ENCODE results near the gene DLL1.

The DLL1 gene

GRCh38 chr6:170317076-170317475 lies 26.2 kb upstream of the DLL1 start:
- Histone ChIP-seq H2AK5ac (ENCODE audit: low read length) (no peak overlapping the region), H3K4me3 (ENCODE audit: low read depth, low read length) (no peak overlapping the region), H4K91ac (ENCODE audit: low read depth, low read length) (no peak overlapping the region), H3K27ac (ENCODE audit: low read depth, low read length) (no peak overlapping the region), H3K14ac (ENCODE audit: low read length) (no peak overlapping the region), H4K8ac (ENCODE audit: low read depth, low read length) (no peak overlapping the region), H2BK12ac (ENCODE audit: low read length) (no peak overlapping the region), H3K4ac (ENCODE audit: low read depth, low read length) (no peak overlapping the region), H3K36me3 (ENCODE audit: control insufficient read depth in 1 of 2, insufficient read depth in 2 of 2, low read length in 2 of 2) (peaks cover 6 to 16% of the 10 kb centered on the region in 2 experiments), H3K79me2 (ENCODE audit: control insufficient read depth, insufficient read depth, low read length, poor library complexity) (peaks cover 3% of the 10 kb centered on the region), H2AFZ (ENCODE audit: insufficient read depth, low read length, poor library complexity) (no peak overlapping the region), H2BK120ac (ENCODE audit: insufficient read depth, low read length, poor library complexity) (no peak overlapping the region), H3K9me3 (ENCODE audit: insufficient read depth, low read depth, low read length) (no peaks in the 10 kb centered on the region), H3K79me1 (ENCODE audit: low read length) (no peaks in the 10 kb centered on the region), H3K9ac (ENCODE audit: low read length) (no peak overlapping the region), H3K4me1 (ENCODE audit: control insufficient read depth in 1 of 2, insufficient read depth in 2 of 2, low read length in 2 of 2) (peaks cover 2 to 5% of the 10 kb centered on the region in 2 experiments), H4K12ac (ENCODE audit: low read depth, low read length) (no peak overlapping the region), H3K4me2 (ENCODE audit: low read length) (no peak overlapping the region), H3K23ac (ENCODE audit: low read length) (no peak overlapping the region), H3K18ac (ENCODE audit: low read length) (no peak overlapping the region), H2BK5ac (ENCODE audit: low read depth, low read length, poor library complexity) (no peak overlapping the region), H3K27me3 (ENCODE audit: insufficient read depth, low read length) (no peaks in the 10 kb centered on the region)
- no CpG with 5 or more reads among the region's 1 CpG for WGBS (ENCODE audit: extremely low coverage, insufficient coverage, insufficient read length)
- peak in 1 of 2 donors; percentile 31 for DNase-seq

- WGBS (ENCODE audit: extremely low coverage, insufficient coverage, insufficient read length): no CpG with 5 or more reads among the region's 4 CpGs
- Histone ChIP-seq H3K9me3 (ENCODE audit: insufficient read depth, low read depth, low read length) (no peaks in the 10 kb centered on the region), H2BK120ac (ENCODE audit: insufficient read depth, low read length, poor library complexity) (no peak overlapping the region)
These were observed 25.2 kb upstream of the DLL1 start for GRCh38 chr6:170316071-170316470.

GRCh38 chr6:170314983-170315382 lies 24.1 kb upstream of the DLL1 start:
- Histone ChIP-seq H2BK12ac (ENCODE audit: low read length) (no peak overlapping the region), H3K9me3 (ENCODE audit: insufficient read depth, low read depth, low read length) (no peaks in the 10 kb centered on the region), H3K18ac (ENCODE audit: low read length) (peak overlapping the region; percentile 61), H2BK120ac (ENCODE audit: insufficient read depth, low read length, poor library complexity) (no peak overlapping the region), H3K9ac (ENCODE audit: low read length) (no peak overlapping the region), H2AK5ac (ENCODE audit: low read length) (no peak overlapping the region), H3K14ac (ENCODE audit: low read length) (no peak overlapping the region), H3K23ac (ENCODE audit: low read length) (no peak overlapping the region), H3K36me3 (ENCODE audit: control insufficient read depth in 1 of 2, insufficient read depth in 2 of 2, low read length in 2 of 2) (peaks cover 2 to 15% of the 10 kb centered on the region in 2 experiments), H3K4me2 (ENCODE audit: low read length) (no peak overlapping the region), H4K91ac (ENCODE audit: low read depth, low read length) (no peak overlapping the region), H4K8ac (ENCODE audit: low read depth, low read length) (no peak overlapping the region), H3K4me1 (ENCODE audit: control insufficient read depth in 1 of 2, insufficient read depth in 2 of 2, low read length in 2 of 2) (peaks cover 2 to 5% of the 10 kb centered on the region in 2 experiments), H2BK5ac (ENCODE audit: low read depth, low read length, poor library complexity) (no peak overlapping the region), H3K79me2 (ENCODE audit: control insufficient read depth, insufficient read depth, low read length, poor library complexity) (peaks cover 3% of the 10 kb centered on the region), H3K27ac (ENCODE audit: low read depth, low read length) (no peak overlapping the region), H3K27me3 (ENCODE audit: insufficient read depth, low read length) (no peaks in the 10 kb centered on the region), H2AFZ (ENCODE audit: insufficient read depth, low read length, poor library complexity) (no peak overlapping the region), H3K4me3 (ENCODE audit: low read depth, low read length) (no peak overlapping the region), H3K79me1 (ENCODE audit: low read length) (no peaks in the 10 kb centered on the region), H3K4ac (ENCODE audit: low read depth, low read length) (peak overlapping the region; percentile 37), H4K12ac (ENCODE audit: low read depth, low read length) (no peak overlapping the region)
- WGBS (ENCODE audit: extremely low coverage, insufficient coverage, insufficient read length): no CpG with 5 or more reads among the region's 5 CpGs
- DNase-seq: no peak

More at GRCh38 chr6:170316071-170316470, 25.2 kb upstream of the DLL1 start:
- H3K4me2 ChIP-seq (ENCODE audit: low read length): no peak overlapping the region
- H3K79me1 ChIP-seq (ENCODE audit: low read length): no peaks in the 10 kb centered on the region
- H2AFZ ChIP-seq (ENCODE audit: insufficient read depth, low read length, poor library complexity): no peak overlapping the region
- no peak overlapping the region for H3K23ac ChIP-seq (ENCODE audit: low read length)
- no peak overlapping the region for H3K18ac ChIP-seq (ENCODE audit: low read length)
- H2BK12ac ChIP-seq (ENCODE audit: low read length): no peak overlapping the region
- DNase-seq: peak; percentile 72 to 84
- no peak overlapping the region for H3K27ac ChIP-seq (ENCODE audit: low read depth, low read length)
- no peak overlapping the region for H3K4me3 ChIP-seq (ENCODE audit: low read depth, low read length)
- no peak overlapping the region for H2BK5ac ChIP-seq (ENCODE audit: low read depth, low read length, poor library complexity)
- no peak overlapping the region for H3K9ac ChIP-seq (ENCODE audit: low read length)
- no peak overlapping the region for H4K8ac ChIP-seq (ENCODE audit: low read depth, low read length)
- H4K12ac ChIP-seq (ENCODE audit: low read depth, low read length): no peak overlapping the region
- no peak overlapping the region for H4K91ac ChIP-seq (ENCODE audit: low read depth, low read length)
- H2AK5ac ChIP-seq (ENCODE audit: low read length): no peak overlapping the region
- no peak overlapping the region for H3K14ac ChIP-seq (ENCODE audit: low read length)
- peaks cover 3% of the 10 kb centered on the region for H3K79me2 ChIP-seq (ENCODE audit: control insufficient read depth, insufficient read depth, low read length, poor library complexity)
- H3K36me3 ChIP-seq (ENCODE audit: control insufficient read depth in 1 of 2, insufficient read depth in 2 of 2, low read length in 2 of 2): peaks cover 6 to 17% of the 10 kb centered on the region in 2 experiments
- H3K4me1 ChIP-seq (ENCODE audit: control insufficient read depth in 1 of 2, insufficient read depth in 2 of 2, low read length in 2 of 2): peaks cover 2 to 5% of the 10 kb centered on the region in 2 experiments
- H3K4ac ChIP-seq (ENCODE audit: low read depth, low read length): no peak overlapping the region
- H3K27me3 ChIP-seq (ENCODE audit: insufficient read depth, low read length): no peaks in the 10 kb centered on the region

GRCh38 chr6:170313716-170314295 lies 22.9 kb upstream of the DLL1 start:
- no CpG with 5 or more reads among the region's 6 CpGs for WGBS (ENCODE audit: extremely low coverage, insufficient coverage, insufficient read length)
- Histone ChIP-seq H3K9ac (ENCODE audit: low read length) (no peak overlapping the region), H3K27me3 (ENCODE audit: insufficient read depth, low read length) (no peaks in the 10 kb centered on the region), H3K4me2 (ENCODE audit: low read length) (no peak overlapping the region), H4K12ac (ENCODE audit: low read depth, low read length) (no peak overlapping the region), H3K4me1 (ENCODE audit: control insufficient read depth in 1 of 2, insufficient read depth in 2 of 2, low read length in 2 of 2) (peaks cover 2 to 5% of the 10 kb centered on the region in 2 experiments), H3K27ac (ENCODE audit: low read depth, low read length) (no peak overlapping the region), H3K79me1 (ENCODE audit: low read length) (no peaks in the 10 kb centered on the region), H2BK12ac (ENCODE audit: low read length) (no peak overlapping the region), H2BK5ac (ENCODE audit: low read depth, low read length, poor library complexity) (no peak overlapping the region), H3K23ac (ENCODE audit: low read length) (no peak overlapping the region), H3K4me3 (ENCODE audit: low read depth, low read length) (no peak overlapping the region), H3K36me3 (ENCODE audit: control insufficient read depth in 1 of 2, insufficient read depth in 2 of 2, low read length in 2 of 2) (peaks cover 2 to 8% of the 10 kb centered on the region in 2 experiments), H2BK120ac (ENCODE audit: insufficient read depth, low read length, poor library complexity) (no peak overlapping the region), H3K79me2 (ENCODE audit: control insufficient read depth, insufficient read depth, low read length, poor library complexity) (peaks cover 3% of the 10 kb centered on the region), H3K18ac (ENCODE audit: low read length) (no peak overlapping the region), H3K14ac (ENCODE audit: low read length) (no peak overlapping the region), H2AK5ac (ENCODE audit: low read length) (no peak overlapping the region), H2AFZ (ENCODE audit: insufficient read depth, low read length, poor library complexity) (no peak overlapping the region), H4K91ac (ENCODE audit: low read depth, low read length) (no peak overlapping the region), H3K9me3 (ENCODE audit: insufficient read depth, low read depth, low read length) (no peaks in the 10 kb centered on the region), H3K4ac (ENCODE audit: low read depth, low read length) (no peak overlapping the region), H4K8ac (ENCODE audit: low read depth, low read length) (no peak overlapping the region)
- no peak for DNase-seq
